ENCODE measurements around the gene PUM1. TPM values are rescaled to one million over a fixed set of nuclear protein-coding genes. Genes with fewer than 3 reads are reported as not detected.
"Not testable (repeated sequence)": the region's sequence is repeated elsewhere in the genome, so short reads cannot be mapped to it uniquely, and the experiment has no call there.

PUM1 gene
- total RNA-seq, 1 donor from 2014 or later: 42.4 TPM

DNA sequence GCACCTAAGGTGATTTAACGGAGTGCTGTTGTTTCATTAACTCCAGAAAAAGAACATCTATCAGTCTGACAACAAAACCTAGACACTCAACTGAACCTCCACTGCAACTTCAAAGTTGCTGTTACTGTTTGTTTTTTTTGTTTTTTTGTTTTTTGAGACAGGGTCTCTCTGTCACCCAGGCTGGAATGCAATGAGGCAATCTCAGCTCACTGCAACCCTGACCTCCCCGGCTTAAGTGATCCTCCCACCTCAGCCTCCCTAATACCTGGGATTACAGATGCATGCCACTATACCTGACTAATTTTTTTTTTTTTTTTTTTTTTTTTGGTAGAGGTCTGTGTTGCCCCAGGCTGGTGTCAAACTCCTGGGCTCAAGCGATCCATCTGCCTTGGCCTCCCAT, 90.3 kb downstream of the PUM1 start:
- TF ChIP-seq, protein P1, sequence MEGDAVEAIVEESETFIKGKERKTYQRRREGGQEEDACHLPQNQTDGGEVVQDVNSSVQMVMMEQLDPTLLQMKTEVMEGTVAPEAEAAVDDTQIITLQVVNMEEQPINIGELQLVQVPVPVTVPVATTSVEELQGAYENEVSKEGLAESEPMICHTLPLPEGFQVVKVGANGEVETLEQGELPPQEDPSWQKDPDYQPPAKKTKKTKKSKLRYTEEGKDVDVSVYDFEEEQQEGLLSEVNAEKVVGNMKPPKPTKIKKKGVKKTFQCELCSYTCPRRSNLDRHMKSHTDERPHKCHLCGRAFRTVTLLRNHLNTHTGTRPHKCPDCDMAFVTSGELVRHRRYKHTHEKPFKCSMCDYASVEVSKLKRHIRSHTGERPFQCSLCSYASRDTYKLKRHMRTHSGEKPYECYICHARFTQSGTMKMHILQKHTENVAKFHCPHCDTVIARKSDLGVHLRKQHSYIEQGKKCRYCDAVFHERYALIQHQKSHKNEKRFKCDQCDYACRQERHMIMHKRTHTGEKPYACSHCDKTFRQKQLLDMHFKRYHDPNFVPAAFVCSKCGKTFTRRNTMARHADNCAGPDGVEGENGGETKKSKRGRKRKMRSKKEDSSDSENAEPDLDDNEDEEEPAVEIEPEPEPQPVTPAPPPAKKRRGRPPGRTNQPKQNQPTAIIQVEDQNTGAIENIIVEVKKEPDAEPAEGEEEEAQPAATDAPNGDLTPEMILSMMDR (conservative IDR thresholded peaks at IDR 0.05; ENCODE audit: low read depth, low read length): no peak
- H3K4me3 ChIP-seq (ENCODE audit: low read depth, low read length): no peak overlapping the region
- no peak for DNase-seq (ENCODE audit: low read depth)

DNA sequence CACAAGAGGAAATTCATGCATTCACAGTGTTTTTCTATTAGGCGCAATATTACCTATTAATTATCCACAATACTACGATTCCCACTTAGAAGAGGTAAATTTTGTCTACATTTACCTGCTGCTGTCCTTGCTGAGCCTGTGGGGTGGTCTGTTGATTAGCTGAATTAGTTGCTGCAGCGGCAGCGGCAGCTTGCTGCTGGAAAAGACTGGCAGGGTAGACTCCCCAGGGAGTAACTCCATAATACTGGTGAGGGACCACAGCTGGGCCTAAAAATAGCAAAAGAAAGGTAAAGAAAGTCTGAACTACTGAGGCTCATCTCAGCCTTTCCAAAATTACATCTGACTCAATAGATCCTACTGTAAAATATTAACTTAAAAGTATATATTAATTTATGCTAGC, 91.0 kb downstream of the PUM1 start:
- TF ChIP-seq, protein P1 (conservative IDR thresholded peaks at IDR 0.05; ENCODE audit: low read depth, low read length): no peak
- H3K4me3 ChIP-seq (ENCODE audit: low read depth, low read length): no peak overlapping the region
- DNase-seq (ENCODE audit: low read depth): no peak

DNA sequence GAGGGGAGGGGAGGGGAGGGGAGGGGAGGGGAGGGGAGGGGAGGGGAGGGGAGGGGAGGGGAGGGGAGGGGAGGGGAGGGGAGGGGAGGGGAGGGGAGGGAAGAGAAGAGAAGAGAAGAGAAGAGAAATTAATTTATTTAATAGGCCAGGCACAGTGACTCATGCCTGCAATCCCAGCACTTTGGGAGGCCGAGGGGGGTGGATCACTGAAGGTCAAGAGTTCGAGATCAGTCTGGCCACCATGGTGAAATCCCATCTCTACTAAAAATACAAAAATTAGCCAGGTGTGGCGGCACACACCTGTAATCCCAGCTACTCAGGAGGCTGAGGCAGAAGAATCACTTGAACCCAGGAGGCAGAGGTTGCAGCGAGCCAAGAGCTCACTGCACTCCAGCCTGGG, 93.2 kb downstream of the PUM1 start:
- not testable (repeated sequence) for H3K4me3 ChIP-seq (ENCODE audit: low read depth, low read length); DNase-seq (ENCODE audit: low read depth)

DNA sequence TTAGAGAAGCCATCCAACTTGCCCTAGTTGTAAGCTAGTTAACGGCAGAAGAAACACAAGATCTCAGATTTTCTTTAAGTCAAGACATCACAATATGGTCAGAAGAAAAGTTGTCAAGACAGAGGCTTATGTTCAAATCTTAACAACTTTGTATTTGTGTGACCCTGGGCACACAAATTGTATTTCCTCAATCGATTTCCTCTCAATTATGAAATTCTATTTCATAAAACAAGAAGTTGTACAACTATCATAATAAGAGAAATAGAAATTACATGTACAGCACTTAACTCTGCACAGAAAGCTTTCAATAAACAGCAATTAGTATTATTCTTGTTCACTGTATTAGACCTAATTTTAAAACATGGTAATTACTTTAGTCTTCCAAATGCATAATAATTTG, 94.0 kb downstream of the PUM1 start:
- H3K4me3 ChIP-seq (ENCODE audit: low read depth, low read length): no peak overlapping the region
- DNase-seq (ENCODE audit: low read depth): no peak
- TF ChIP-seq, protein P1 (conservative IDR thresholded peaks at IDR 0.05; ENCODE audit: low read depth, low read length): no peak

DNA sequence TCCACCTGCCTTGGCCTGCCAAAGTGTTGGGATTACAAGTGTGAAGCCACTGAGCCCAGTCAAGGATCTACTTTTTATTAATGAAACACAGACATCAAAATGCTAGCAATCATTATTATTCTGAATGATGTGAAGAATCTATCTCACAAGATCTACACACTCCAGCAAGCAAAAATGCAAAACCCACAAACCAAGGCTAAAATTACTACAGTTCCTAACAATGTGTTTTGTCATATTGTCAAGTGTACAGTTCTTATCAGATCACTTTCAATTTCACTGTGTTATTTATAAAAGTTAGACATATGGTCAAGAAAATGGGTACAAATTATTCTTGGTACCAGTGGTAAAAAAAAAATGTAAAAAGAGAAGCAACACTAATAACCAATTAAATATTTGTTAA, 95.6 kb downstream of the PUM1 start:
- H3K4me3 ChIP-seq (ENCODE audit: low read depth, low read length): no peak overlapping the region
- no peak for DNase-seq (ENCODE audit: low read depth)
- TF ChIP-seq, protein P1 (conservative IDR thresholded peaks at IDR 0.05; ENCODE audit: low read depth, low read length): no peak

DNA sequence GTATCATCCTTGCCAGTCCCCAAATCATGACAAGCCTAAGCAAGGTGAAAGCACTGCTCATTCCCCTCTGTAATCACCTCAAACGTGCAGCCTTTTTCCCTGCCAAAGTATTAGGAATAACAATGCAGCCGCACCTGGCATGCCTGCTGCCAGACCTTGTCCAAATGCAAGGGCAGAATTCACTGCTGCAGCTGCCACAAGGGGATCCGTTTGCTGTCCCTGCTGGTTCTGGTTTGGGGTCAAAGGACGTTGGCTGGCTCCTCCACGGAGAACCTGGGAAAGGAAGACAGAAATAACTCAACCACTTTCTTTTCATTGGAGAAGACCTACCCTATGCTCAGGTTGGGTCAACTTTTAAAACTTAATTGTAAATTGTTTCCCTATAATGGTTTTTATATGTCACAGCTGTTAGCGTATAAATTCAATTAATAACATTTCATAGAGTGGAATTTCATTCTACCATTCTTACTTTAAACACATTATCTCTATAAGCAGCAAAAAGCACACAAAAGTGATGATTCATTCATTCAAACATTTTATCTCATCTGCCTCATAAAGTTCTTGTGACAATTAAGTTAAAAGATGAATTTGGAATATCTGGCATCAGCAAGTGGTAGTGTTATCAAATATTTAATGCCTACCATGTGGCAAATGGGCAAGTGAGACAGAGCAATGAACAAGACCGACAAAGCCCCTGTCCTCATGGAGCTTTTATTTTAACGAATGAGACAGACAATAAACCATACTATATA, 97.1 kb downstream of the PUM1 start:
- no peak overlapping the region for H3K4me3 ChIP-seq (ENCODE audit: low read depth, low read length)
- TF ChIP-seq, protein P1 (conservative IDR thresholded peaks at IDR 0.05; ENCODE audit: low read depth, low read length): no peak
- no peak for DNase-seq (ENCODE audit: low read depth)

DNA sequence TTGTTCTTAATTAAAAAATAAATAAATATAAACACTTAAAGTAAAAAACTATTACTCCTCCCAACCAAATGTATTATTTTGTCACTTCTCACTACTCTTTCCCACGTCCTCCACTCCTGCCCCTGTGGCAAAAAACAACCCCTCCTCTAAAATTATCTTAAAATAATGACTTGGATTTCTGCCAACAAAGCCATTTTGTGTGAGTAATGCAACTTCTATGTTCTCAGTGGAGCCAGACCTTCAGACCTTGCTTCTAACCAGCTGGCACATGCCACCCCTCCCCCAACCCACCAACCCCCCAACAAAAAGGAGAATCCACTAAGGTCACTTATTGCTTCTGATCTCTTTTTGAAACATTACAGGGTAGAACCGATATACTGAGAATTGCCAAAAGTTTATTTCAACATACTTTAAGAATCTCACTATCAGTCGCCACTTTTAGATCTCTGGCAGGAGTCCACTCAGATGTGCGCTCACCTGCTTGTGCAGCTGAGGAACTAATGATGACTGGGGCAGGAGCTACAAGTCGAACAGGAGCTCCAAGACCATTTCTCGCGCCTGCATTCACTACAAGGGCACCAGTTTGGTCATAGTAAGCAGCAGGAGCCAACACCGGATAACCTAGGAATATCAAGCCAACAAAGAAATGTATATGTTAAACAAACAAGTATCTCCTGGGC, 98.7 kb downstream of the PUM1 start:
- TF ChIP-seq, protein P1 (conservative IDR thresholded peaks at IDR 0.05; ENCODE audit: low read depth, low read length): no peak
- H3K4me3 ChIP-seq (ENCODE audit: low read depth, low read length): no peak overlapping the region
- peak; percentile 33 for DNase-seq (ENCODE audit: low read depth)
